Liver (tissue), 10 donors: ENCODE results near the gene RUNDC1. TPM values are rescaled to one million over a fixed set of nuclear protein-coding genes. Genes with fewer than 3 reads are reported as not detected.

Experiments used
- DNase-seq: peaks from one replicate; pipeline ENCODE4 v3.0.0-alpha.2; 2017; ENCODE audit warnings: low spot score
- H3K27ac ChIP-seq, 2 donors: one replicate each; pipeline ENCODE4 v1.7.0; 2013; ENCODE audit warnings: inconsistent platforms in 2 of 2, low read length in 2 of 2, control low read depth in 1 of 2, low read depth in 1 of 2, mild to moderate bottlenecking in 1 of 2
- H3K27me3 ChIP-seq, 4 donors: one replicate each; pipeline versions ENCODE4 v1.6.1 to v1.7.0; 2013; ENCODE audit warnings: low read length in 3 of 4, inconsistent platforms in 1 of 4, mild to moderate bottlenecking in 1 of 4, moderate library complexity in 1 of 4; ENCODE audit not compliant: control insufficient read depth in 4 of 4, insufficient read depth in 4 of 4
- H3K36me3 ChIP-seq, 4 donors: one replicate each; pipeline versions ENCODE4 v1.6.1 to v1.7.0; 2013; ENCODE audit warnings: low read length in 3 of 4, mild to moderate bottlenecking in 3 of 4, low read depth in 1 of 4, moderate library complexity in 1 of 4; ENCODE audit not compliant: control insufficient read depth in 4 of 4, insufficient read depth in 3 of 4
- H3K4me1 ChIP-seq, 4 donors: one replicate each; pipeline versions ENCODE4 v1.6.1 to v1.7.0; 2013; ENCODE audit warnings: low read length in 3 of 4, mild to moderate bottlenecking in 3 of 4, moderate library complexity in 1 of 4; ENCODE audit not compliant: control insufficient read depth in 4 of 4, insufficient read depth in 4 of 4
- H3K4me3 ChIP-seq, 3 donors: one replicate each; pipeline versions ENCODE4 v1.6.1 to v1.7.0; 2013; ENCODE audit warnings: low read length in 3 of 3, control low read depth in 1 of 3, low read depth in 1 of 3, mild to moderate bottlenecking in 1 of 3
- H3K9ac ChIP-seq, 2 donors: one replicate each; pipeline ENCODE4 v1.7.0; 2013; ENCODE audit warnings: low read length in 2 of 2, mild to moderate bottlenecking in 2 of 2, moderate library complexity in 2 of 2, control low read depth in 1 of 2, low read depth in 1 of 2
- H3K9me3 ChIP-seq, 4 donors: one replicate each; pipeline versions ENCODE4 v1.6.1 to v1.7.0; 2013; ENCODE audit warnings: low read length in 3 of 4; ENCODE audit not compliant: control insufficient read depth in 4 of 4
- FOXA2 ChIP-seq: IDR thresholded peaks from 2 replicates; pipeline ENCODE4 v1.6.1; 2016; ENCODE audit warnings: antibody characterized with exemption
- HNF4A ChIP-seq, 2 donors: conservative IDR thresholded peaks; 2 replicates each; pipeline ENCODE4 v1.6.1; 2016; ENCODE audit warnings: antibody characterized with exemption in 2 of 2, mild to moderate bottlenecking in 2 of 2
- MAX ChIP-seq: IDR thresholded peaks from 2 replicates; pipeline ENCODE4 v1.6.1; 2016; ENCODE audit warnings: antibody characterized with exemption
- RAD21 ChIP-seq, 2 donors: IDR thresholded peaks; 2 replicates each; pipeline ENCODE4 v1.6.1; 2016; ENCODE audit warnings: antibody characterized with exemption in 2 of 2, mild to moderate bottlenecking in 2 of 2
- WGBS: extraction: QIAGEN DNeasy Blood & Tissue Kit; methylation state at CpG from one replicate; pipeline ENCODE4 v1.1.7; 2013; 5-methylcytosine and 5-hydroxymethylcytosine counted together
- polyA plus RNA-seq, 2 donors: library from polyadenylated mRNA; stranded (reverse) in 1 of 2; unstranded in 1 of 2; fragments of 200-250 nt in 1 of 2; fragments of >200 nt in 1 of 2; fragmentation: Nextera tagmentation in 1 of 2; extraction: Ambion mirVana in 1 of 2; gene quantifications; one replicate each; pipeline versions ENCODE4 v1.2.1 to v1.2.3, GENCODE V29; 2013 to 2015
- small RNA-seq: library from RNA; depleted of rRNA; stranded (forward); fragments of <200 nt; gene quantifications from one replicate; pipeline ENCODE3, GENCODE V24; 2014
- total RNA-seq, 2 donors: library from RNA; depleted of rRNA; stranded (reverse); fragments of >200 nt; gene quantifications; one replicate each; pipeline ENCODE4 v1.2.3, GENCODE V29; 2014
- TF ChIP-seq, protein P1 (sequence below): fragments of 150-350 bp; IDR thresholded peaks from 2 replicates; pipeline ENCODE4 v1.5.1; 2017; ENCODE audit warnings: improper control_type of control experiment, low read depth, low read length; ENCODE audit not compliant: missing input control
- TF ChIP-seq, protein P2 (sequence below): IDR thresholded peaks from 2 replicates; pipeline ENCODE4 v1.6.1; 2016; ENCODE audit warnings: antibody characterized with exemption
- TF ChIP-seq, protein P3 (sequence below): IDR thresholded peaks from 2 replicates; pipeline ENCODE4 v1.6.1; 2016; ENCODE audit warnings: antibody characterized with exemption
- donor health status: healthy.
- donor health status: healthy.
- donor health status: healthy.
- donor health status: healthy.
- donor health status: healthy.

Gene RUNDC1
- total and polyA plus RNA-seq, 4 donors, result 2.9 to 8.1 (median 4.4) TPM

- WGBS, result 85% methylated on average over 5 of the region's 5 CpGs
- no peak overlapping the region for H3K9ac ChIP-seq
- TF ChIP-seq, protein P1, sequence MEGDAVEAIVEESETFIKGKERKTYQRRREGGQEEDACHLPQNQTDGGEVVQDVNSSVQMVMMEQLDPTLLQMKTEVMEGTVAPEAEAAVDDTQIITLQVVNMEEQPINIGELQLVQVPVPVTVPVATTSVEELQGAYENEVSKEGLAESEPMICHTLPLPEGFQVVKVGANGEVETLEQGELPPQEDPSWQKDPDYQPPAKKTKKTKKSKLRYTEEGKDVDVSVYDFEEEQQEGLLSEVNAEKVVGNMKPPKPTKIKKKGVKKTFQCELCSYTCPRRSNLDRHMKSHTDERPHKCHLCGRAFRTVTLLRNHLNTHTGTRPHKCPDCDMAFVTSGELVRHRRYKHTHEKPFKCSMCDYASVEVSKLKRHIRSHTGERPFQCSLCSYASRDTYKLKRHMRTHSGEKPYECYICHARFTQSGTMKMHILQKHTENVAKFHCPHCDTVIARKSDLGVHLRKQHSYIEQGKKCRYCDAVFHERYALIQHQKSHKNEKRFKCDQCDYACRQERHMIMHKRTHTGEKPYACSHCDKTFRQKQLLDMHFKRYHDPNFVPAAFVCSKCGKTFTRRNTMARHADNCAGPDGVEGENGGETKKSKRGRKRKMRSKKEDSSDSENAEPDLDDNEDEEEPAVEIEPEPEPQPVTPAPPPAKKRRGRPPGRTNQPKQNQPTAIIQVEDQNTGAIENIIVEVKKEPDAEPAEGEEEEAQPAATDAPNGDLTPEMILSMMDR, result no peak
- TF ChIP-seq FOXA2, result no peak
- TF ChIP-seq, protein P2, sequence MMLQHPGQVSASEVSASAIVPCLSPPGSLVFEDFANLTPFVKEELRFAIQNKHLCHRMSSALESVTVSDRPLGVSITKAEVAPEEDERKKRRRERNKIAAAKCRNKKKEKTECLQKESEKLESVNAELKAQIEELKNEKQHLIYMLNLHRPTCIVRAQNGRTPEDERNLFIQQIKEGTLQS, result no peak
- no peak for TF ChIP-seq MAX
- TF ChIP-seq HNF4A (conservative IDR thresholded peaks at IDR 0.05), result no peak
- TF ChIP-seq RAD21 (IDR thresholded peaks at IDR 0.05), result no peak
- TF ChIP-seq, protein P3, sequence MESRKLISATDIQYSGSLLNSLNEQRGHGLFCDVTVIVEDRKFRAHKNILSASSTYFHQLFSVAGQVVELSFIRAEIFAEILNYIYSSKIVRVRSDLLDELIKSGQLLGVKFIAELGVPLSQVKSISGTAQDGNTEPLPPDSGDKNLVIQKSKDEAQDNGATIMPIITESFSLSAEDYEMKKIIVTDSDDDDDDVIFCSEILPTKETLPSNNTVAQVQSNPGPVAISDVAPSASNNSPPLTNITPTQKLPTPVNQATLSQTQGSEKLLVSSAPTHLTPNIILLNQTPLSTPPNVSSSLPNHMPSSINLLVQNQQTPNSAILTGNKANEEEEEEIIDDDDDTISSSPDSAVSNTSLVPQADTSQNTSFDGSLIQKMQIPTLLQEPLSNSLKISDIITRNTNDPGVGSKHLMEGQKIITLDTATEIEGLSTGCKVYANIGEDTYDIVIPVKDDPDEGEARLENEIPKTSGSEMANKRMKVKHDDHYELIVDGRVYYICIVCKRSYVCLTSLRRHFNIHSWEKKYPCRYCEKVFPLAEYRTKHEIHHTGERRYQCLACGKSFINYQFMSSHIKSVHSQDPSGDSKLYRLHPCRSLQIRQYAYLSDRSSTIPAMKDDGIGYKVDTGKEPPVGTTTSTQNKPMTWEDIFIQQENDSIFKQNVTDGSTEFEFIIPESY, result no peak
- no peak for DNase-seq
- H3K9me3 ChIP-seq, result no peaks in the 10 kb centered on the region
- no peak overlapping the region for H3K27ac ChIP-seq
- no peak overlapping the region for H3K4me3 ChIP-seq
- H3K27me3 ChIP-seq, result no peaks in the 10 kb centered on the region
- H3K4me1 ChIP-seq, result peaks cover 5 to 32% (median 28%) of the 10 kb centered on the region in 4 donors
- H3K36me3 ChIP-seq, result no peaks in the 10 kb centered on the region
Observed at GRCh38 chr17:43042025-43042628, 61.8 kb downstream of the RUNDC1 start.

Small RNA genes within 50 kb of the gene (small RNA-seq; reads per million reads assigned to genes)
- gene AARSD1 (not detected), gene RF00561 (not detected)

Other genes starting within 250 kb of the RUNDC1 start
- gene EZH1, start 235.5 kb upstream of the RUNDC1 start, total RNA-seq, result 10 to 100 TPM; 15.4 to 18.3 TPM
- gene EZH1, start 235.5 kb upstream of the RUNDC1 start, polyA plus RNA-seq, result 1 to 10 TPM; 4.3 to 6.3 TPM
- gene RAMP2, start 219.3 kb upstream of the RUNDC1 start, total RNA-seq, result 1 to 10 TPM in 1 of 2 donors, under 1 TPM in 1; 0.92 to 2.9 TPM
- 10 to 100 TPM in 1 of 2 donors, 1 to 10 TPM in 1; 7.3 to 17.2 TPM for gene RAMP2, start 219.3 kb upstream of the RUNDC1 start, polyA plus RNA-seq
- gene VPS25, start 207.1 kb upstream of the RUNDC1 start, total RNA-seq, result 10 to 100 TPM; 40.9 to 43.0 TPM
- 10 to 100 TPM; 58.9 to 65.7 TPM for gene VPS25, start 207.1 kb upstream of the RUNDC1 start, polyA plus RNA-seq
- 1 to 10 TPM in 1 of 2 donors, under 1 TPM in 1; 0.33 to 7.5 TPM for gene WNK4, start 200.0 kb upstream of the RUNDC1 start, total RNA-seq
- under 1 TPM; 0.40 to 0.60 TPM for gene WNK4, start 200.0 kb upstream of the RUNDC1 start, polyA plus RNA-seq
- gene COA3, start 181.9 kb upstream of the RUNDC1 start, total RNA-seq, result 10 to 100 TPM; 62.3 to 74.1 TPM
- gene COA3, start 181.9 kb upstream of the RUNDC1 start, polyA plus RNA-seq, result 100 to 1,000 TPM; 132 to 294 TPM
- under 1 TPM in 1 of 2 donors, not detected in 1; 0.93 TPM for gene CNTD1, start 181.7 kb upstream of the RUNDC1 start, total RNA-seq
- under 1 TPM; 0.28 to 0.89 TPM for gene CNTD1, start 181.7 kb upstream of the RUNDC1 start, polyA plus RNA-seq
- gene BECN1, start 156.3 kb upstream of the RUNDC1 start, total RNA-seq, result 10 to 100 TPM; 47.6 to 64.1 TPM
- gene BECN1, start 156.3 kb upstream of the RUNDC1 start, polyA plus RNA-seq, result 10 to 100 TPM; 37.7 to 44.2 TPM
- 10 to 100 TPM; 25.0 to 46.7 TPM for gene PSME3, start 147.2 kb upstream of the RUNDC1 start, total RNA-seq
- gene PSME3, start 147.2 kb upstream of the RUNDC1 start, polyA plus RNA-seq, result 10 to 100 TPM; 33.0 to 55.3 TPM
- gene AOC2, start 136.0 kb upstream of the RUNDC1 start, total RNA-seq, result 1 to 10 TPM in 1 of 2 donors, under 1 TPM in 1; 0.33 to 2.4 TPM
- gene AOC2, start 136.0 kb upstream of the RUNDC1 start, polyA plus RNA-seq, result under 1 TPM; 0.17 to 0.50 TPM
- gene AOC3, start 129.4 kb upstream of the RUNDC1 start, total RNA-seq, result 1 to 10 TPM; 2.4 to 6.9 TPM
- gene AOC3, start 129.4 kb upstream of the RUNDC1 start, polyA plus RNA-seq, result 10 to 100 TPM in 1 of 2 donors, 1 to 10 TPM in 1; 2.0 to 18.2 TPM
- gene G6PC1, start 79.8 kb upstream of the RUNDC1 start, total RNA-seq, result 100 to 1,000 TPM in 1 of 2 donors, 10 to 100 TPM in 1; 23.8 to 271 TPM
- gene G6PC1, start 79.8 kb upstream of the RUNDC1 start, polyA plus RNA-seq, result 100 to 1,000 TPM in 1 of 2 donors, 10 to 100 TPM in 1; 84.7 to 144 TPM
- gene AARSD1, start 16.1 kb upstream of the RUNDC1 start, total RNA-seq, result 10 to 100 TPM in 1 of 2 donors, 1 to 10 TPM in 1; 8.2 to 17.8 TPM
- 10 to 100 TPM; 21.3 to 25.2 TPM for gene AARSD1, start 16.1 kb upstream of the RUNDC1 start, polyA plus RNA-seq
- under 1 TPM; 0.08 to 0.19 TPM for gene PTGES3L, start 485 bp upstream of the RUNDC1 start, total RNA-seq
- gene PTGES3L, start 485 bp upstream of the RUNDC1 start, polyA plus RNA-seq, result under 1 TPM in 1 of 2 donors, not detected in 1; 0.13 TPM
- gene RPL27, start 17.9 kb downstream of the RUNDC1 start, total RNA-seq, result 100 to 1,000 TPM; 188 to 422 TPM
- 100 to 1,000 TPM; 463 to 928 TPM for gene RPL27, start 17.9 kb downstream of the RUNDC1 start, polyA plus RNA-seq
- gene IFI35, start 26.2 kb downstream of the RUNDC1 start, total RNA-seq, result 10 to 100 TPM; 11.9 to 20.7 TPM
- 10 to 100 TPM; 23.4 to 34.6 TPM for gene IFI35, start 26.2 kb downstream of the RUNDC1 start, polyA plus RNA-seq
- gene VAT1, start 41.8 kb downstream of the RUNDC1 start, total RNA-seq, result 10 to 100 TPM; 16.3 to 18.7 TPM
- 10 to 100 TPM; 32.1 to 38.8 TPM for gene VAT1, start 41.8 kb downstream of the RUNDC1 start, polyA plus RNA-seq
- gene RND2, start 44.7 kb downstream of the RUNDC1 start, total RNA-seq, result 1 to 10 TPM; 1.9 to 2.8 TPM
- 1 to 10 TPM; 2.1 to 2.4 TPM for gene RND2, start 44.7 kb downstream of the RUNDC1 start, polyA plus RNA-seq
- 10 to 100 TPM in 1 of 2 donors, 1 to 10 TPM in 1; 8.9 to 18.6 TPM for gene BRCA1, start 144.8 kb downstream of the RUNDC1 start, total RNA-seq
- gene BRCA1, start 144.8 kb downstream of the RUNDC1 start, polyA plus RNA-seq, result 10 to 100 TPM in 1 of 2 donors, 1 to 10 TPM in 1; 1.5 to 16.8 TPM
- 10 to 100 TPM; 59.3 to 74.6 TPM for gene NBR1, start 190.6 kb downstream of the RUNDC1 start, total RNA-seq
- gene NBR1, start 190.6 kb downstream of the RUNDC1 start, polyA plus RNA-seq, result 10 to 100 TPM; 18.2 to 30.1 TPM
- 1 to 10 TPM; 2.9 to 3.8 TPM for gene TMEM106A, start 231.3 kb downstream of the RUNDC1 start, total RNA-seq
- gene TMEM106A, start 231.3 kb downstream of the RUNDC1 start, polyA plus RNA-seq, result 1 to 10 TPM; 1.3 to 2.3 TPM
- gene CCDC200, start 248.1 kb downstream of the RUNDC1 start, total RNA-seq, result not detected
- gene CCDC200, start 248.1 kb downstream of the RUNDC1 start, polyA plus RNA-seq, result 1 to 10 TPM in 1 of 2 donors, not detected in 1; 1.3 TPM